Inflammatory macrophage treated with lipopolysaccharide for 4 hours (primary cell): ENCODE results near the gene CYLC1.

Experiments used
- DNase-seq: peaks from one replicate; pipeline ENCODE4 v3.0.0-alpha.2; 2020

CYLC1 gene, protein sequence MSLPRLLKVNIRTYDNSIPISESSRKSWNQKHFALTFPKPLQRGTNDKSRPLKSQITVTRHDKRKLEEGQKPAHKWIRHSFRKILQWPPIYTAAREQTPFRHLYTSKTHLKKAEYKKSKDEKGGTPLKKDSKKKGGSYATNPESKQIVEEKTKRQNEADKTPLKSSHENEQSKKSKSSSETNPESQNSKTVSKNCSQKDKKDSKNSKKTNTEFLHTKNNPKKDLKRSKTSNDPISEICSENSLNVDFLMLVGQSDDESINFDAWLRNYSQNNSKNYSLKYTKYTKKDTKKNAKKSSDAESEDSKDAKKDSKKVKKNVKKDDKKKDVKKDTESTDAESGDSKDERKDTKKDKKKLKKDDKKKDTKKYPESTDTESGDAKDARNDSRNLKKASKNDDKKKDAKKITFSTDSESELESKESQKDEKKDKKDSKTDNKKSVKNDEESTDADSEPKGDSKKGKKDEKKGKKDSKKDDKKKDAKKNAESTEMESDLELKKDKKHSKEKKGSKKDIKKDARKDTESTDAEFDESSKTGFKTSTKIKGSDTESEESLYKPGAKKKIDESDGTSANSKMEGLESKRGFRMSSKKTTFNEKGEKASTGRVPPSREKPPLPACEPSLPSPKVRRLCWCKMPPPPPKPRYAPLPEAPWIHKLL

DNA sequence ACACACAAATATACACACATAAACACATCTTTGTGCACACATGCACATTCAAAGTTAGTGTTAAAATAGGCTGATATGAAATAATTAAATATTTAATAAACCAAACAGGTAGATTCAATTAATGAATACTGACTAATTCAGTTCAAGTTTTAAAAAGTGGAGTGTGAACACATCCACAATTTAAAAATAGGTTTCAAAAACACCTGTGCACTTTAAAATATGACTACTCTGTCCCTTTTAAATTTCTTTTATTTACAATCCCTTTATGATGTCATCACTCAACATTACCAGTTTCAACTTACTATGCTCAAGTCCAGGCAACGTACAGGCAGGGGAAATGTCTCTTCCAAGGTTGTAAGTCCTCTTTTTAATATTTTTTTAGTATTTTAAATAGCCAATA is at the start of gene CYLC1:
TSS of gene CYLC1 (plus strand) at position 301 of the 400 bp plus-strand sequence. CDS start at position 338, 37 bp downstream.
- DNase-seq: no peak

- DNase-seq: no peak
Observed at GRCh38 chrX:83819304-83819703, 41.6 kb upstream of the CYLC1 start.

GRCh38 chrX:83829874-83830273 is 31.1 kb upstream of the CYLC1 start:
- no peak for DNase-seq

DNA sequence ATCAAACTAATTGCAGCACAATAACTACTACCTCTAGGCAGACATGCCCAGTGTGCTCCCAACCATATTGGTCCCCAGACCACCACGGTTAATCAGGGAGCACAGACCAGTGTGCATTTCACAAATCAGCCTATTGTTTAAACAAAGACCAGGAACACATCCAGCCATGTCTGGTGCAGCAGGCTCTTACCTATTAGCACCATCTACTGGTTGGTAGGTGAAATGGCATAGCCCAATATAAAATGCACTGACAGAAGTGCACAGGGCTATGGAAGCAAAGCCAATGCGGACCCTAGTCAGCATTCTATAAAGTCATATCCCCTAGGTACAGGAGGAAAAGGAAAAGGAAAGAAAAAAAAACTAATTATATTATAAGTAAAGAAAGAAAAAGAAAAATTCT is 15.5 kb upstream of the CYLC1 start:
- DNase-seq: peak; percentile 10

- no peak for DNase-seq
Observed at GRCh38 chrX:83847339-83847738, 13.6 kb upstream of the CYLC1 start.

DNA sequence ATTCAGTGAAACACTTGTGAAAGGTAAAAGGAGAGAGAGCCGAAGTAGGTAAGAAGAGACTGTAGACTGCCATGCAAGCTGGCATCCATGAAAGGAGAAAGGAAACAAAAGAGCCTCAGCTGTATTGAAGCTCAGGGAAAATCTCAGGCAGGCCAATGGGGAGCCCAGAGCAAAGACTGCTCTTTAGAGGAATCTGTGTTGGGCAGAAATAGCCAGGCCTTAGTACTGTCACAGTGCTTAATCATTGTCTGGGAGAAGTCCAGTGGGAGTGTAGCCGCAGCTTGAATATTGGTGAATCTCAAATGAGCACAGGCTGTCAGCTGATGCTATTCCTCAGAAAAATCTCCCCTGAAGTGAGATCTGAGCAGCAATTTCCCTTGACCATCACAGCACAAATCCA is 27.6 kb downstream of the CYLC1 start:
- no peak for DNase-seq

GRCh38 chrX:83892433-83892832 is 31.5 kb downstream of the CYLC1 start:
- DNase-seq: no peak

GRCh38 chrX:83906921-83907320 is 46.0 kb downstream of the CYLC1 start:
- DNase-seq: no peak

GRCh38 chrX:83916525-83916924 is 55.6 kb downstream of the CYLC1 start:
- DNase-seq: peak; percentile 1

DNA sequence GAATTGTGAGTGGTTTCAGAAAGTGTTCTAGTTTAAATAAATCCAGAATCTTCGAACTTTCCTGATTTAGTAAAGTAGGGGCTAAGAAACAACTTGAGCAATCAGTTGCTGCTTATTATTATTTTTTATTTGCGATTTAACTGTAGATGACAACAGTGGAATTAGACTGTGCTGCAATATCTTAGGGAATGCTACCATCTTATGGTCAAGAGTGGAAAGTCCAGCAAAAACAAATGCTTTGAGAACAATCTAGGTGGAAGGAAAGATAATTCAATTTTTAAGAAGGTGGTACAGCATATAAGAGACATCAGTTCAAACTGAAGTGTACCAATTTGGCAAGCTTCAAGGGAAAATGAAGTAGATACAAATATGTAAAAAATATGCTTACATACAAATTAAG is 73.3 kb downstream of the CYLC1 start:
- no peak for DNase-seq
